G401.6 (cell line): ENCODE data around the gene TMPRSS12.
"Not testable (repeated sequence)": the region's sequence is repeated elsewhere in the genome, so short reads cannot be mapped to it uniquely, and the experiment has no call there.

Source experiments
- FAIRE-seq: peaks from 2 replicates; lab custom pipeline; 2012; peaks lifted over from hg19 to GRCh38; lab: Jason Lieb, UNC

Gene TMPRSS12

GRCh38 chr12:50859621-50860310 is 17.0 kb downstream of the TMPRSS12 start:
- FAIRE-seq = no peak

GRCh38 chr12:50862316-50862715 is 19.6 kb downstream of the TMPRSS12 start:
- FAIRE-seq = no peak

GRCh38 chr12:50865266-50865665 is 22.5 kb downstream of the TMPRSS12 start:
- FAIRE-seq = no peak

DNA sequence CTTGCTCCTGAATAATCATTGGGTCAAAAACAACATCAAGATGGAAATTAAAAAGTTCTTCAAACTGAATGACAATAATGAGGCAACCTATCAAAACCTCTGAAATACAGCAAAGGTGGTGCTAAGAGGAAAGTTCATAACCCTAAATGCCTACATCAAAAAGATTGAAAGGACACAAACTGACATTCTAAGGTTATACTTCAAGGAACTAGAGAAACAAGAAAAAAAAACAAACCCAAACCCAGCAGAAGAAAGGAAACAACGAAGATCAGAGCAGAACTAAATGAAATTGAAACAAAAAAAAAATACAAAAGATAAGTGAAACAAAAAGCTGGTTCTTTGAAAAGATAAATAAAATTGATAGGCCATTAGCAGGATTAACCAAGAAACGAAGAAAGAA is 26.2 kb downstream of the TMPRSS12 start:
- FAIRE-seq = not testable (repeated sequence)

- peak; percentile 53 for FAIRE-seq
Measured at GRCh38 chr12:50882563-50882962, 39.8 kb downstream of the TMPRSS12 start.

DNA sequence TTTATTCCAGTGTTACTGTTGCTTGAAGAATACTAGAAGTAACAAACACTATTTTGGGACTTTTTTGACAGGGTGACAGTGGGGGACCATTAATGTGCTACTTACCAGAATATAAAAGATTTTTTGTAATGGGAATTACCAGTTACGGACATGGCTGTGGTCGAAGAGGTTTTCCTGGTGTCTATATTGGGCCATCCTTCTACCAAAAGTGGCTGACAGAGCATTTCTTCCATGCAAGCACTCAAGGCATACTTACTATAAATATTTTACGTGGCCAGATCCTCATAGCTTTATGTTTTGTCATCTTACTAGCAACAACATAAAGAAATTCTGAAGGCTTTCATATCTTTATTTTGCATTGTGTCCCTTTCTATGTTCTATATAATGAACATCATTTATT is 44.5 kb downstream of the TMPRSS12 start:
- no peak for FAIRE-seq

DNA sequence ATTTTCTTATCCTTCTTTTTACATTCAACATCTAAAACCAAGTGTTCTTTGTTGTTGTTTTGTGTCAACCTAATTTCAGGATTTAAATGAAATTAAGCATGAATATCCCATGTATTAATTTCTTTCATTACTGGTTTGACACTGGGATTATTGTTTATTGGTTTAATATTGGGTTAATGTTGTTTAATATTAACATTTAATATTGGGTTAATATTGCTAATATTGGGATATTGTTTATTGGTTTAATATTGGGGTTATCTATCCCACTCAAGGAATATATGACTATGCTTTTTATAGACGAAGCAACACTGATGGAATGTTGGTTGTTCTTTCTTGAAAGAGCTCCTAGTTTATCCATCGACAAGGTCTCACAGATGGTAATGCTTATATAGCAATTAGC is 45.9 kb downstream of the TMPRSS12 start:
- peak; percentile 15 for FAIRE-seq

DNA sequence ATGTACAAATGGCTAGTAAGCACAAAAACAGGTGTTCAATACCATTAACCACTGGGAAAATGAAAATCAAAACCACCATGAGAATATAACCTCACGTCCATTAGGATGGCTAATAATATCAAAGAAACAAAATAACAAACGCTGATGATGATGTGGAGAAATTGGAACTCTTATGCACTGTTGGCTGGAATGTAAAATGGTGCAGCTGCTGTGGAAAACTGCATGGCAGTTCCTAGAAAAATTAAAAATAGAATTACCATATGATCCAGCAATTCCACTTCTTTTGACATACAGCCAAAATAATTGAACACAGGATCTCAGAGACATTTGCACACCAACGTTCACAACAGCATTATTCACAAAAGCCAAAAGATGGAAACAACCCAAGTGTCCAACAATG is 51.5 kb downstream of the TMPRSS12 start:
- no peak for FAIRE-seq

- no peak for FAIRE-seq
Measured at GRCh38 chr12:50901685-50902113, 59.0 kb downstream of the TMPRSS12 start.

DNA sequence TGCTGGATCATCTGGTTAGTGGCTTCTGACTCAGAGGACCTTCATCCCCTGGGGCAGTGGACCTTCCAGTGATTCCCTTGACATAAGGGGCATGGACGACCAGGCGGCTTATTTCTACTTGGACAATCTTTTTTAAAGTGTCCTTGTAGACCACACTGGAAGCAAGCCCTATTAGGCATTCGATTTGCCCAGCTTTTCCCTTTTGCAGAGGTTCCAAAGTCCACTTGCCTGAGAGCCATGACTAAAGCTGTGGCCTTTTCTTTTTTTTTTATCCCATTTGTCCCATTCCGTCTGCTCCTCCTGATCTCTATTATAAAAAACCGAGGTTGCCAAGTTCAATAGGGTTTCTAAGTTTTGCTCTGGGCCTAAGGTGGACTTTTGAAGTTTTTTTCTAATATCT is 65.8 kb downstream of the TMPRSS12 start:
- not testable (repeated sequence) for FAIRE-seq

DNA sequence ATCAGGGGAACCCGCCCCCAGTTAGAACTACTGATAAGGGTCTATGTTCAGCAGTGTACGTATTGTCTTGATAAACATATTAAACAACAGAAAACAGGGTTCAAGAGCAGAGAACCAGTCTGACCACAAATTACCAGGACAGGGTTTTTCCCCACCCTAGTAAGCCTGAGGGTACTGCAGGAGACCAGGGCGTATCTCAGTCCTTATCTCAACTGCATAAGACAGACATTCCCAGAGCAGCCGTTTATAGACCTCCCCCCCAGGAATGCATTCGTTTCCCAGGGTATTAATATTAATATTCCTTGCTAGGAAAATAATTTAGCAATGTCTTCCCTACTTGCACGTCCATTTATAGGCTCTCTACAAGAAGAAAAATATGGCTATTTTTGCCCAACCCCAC is 69.6 kb downstream of the TMPRSS12 start:
- FAIRE-seq = not testable (repeated sequence)

GRCh38 chr12:50913224-50913623 is 70.5 kb downstream of the TMPRSS12 start:
- no peak for FAIRE-seq

DNA sequence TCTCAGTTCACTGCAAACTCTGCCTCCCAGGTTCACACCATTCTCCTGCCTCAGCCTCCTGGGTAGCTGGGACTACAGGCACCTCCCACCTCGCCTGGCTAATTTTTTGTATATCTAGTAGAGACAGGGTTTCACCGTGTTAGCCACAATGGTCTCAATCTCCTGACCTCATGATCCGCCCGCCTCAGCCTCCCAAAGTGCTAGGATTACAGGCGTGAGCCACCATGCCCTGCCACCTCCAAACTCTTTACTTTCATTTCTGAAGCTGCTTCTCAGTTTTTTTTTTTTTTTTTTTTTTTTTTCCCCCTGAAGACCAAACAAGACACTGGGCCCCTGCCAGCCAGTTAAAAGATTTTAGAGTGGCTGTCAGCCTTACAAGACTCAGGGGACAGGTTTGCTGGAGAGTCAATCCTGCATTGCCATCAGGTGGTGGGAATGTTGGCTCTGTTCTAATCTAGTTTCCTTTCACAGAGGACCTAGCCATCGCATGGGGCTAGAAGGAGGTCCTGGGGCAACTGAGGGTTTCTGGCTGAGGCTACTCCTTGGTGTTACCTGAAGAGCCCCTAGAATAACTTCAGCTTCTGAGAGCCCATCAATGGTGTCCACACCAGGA is 72.3 kb downstream of the TMPRSS12 start:
- no peak for FAIRE-seq

GRCh38 chr12:50916292-50916691 is 73.6 kb downstream of the TMPRSS12 start:
- no peak for FAIRE-seq

DNA sequence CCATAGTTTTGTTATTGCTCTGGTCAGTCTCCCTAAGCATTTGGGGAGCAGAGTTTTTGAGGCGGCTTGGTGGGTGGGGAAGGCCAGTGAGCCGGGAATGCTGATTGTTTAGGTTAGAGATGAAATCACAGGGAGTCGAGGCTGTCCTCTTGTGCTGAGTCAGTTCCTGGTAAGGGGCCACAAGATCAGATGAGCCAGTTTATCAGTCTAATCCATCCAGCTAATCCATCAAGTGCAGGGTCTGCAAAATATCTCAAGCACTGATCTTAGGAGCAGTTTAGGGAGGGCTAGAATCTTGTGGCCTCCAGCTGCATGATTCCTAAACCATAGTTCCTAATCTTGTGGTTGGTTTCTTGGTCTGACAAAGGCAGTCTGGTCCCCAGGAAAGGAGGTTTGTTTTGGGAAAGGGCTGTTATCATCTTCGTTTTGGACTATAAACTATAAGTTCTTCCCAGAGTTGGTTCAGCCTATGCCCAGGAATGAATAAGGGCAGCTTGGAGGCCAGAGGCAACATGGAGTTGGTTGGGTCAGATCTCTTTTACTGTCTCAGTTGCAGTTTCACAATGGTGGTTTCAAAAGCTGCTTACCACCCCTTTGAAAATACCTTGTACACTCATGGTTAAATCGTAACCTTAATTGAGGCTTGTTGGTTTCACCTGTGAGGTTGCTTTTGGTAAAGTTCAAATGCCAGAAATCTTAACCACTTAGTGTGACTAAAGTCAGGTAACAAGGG is 76.0 kb downstream of the TMPRSS12 start:
- no peak for FAIRE-seq

GRCh38 chr12:50922820-50923219 is 80.1 kb downstream of the TMPRSS12 start:
- FAIRE-seq = no peak

DNA sequence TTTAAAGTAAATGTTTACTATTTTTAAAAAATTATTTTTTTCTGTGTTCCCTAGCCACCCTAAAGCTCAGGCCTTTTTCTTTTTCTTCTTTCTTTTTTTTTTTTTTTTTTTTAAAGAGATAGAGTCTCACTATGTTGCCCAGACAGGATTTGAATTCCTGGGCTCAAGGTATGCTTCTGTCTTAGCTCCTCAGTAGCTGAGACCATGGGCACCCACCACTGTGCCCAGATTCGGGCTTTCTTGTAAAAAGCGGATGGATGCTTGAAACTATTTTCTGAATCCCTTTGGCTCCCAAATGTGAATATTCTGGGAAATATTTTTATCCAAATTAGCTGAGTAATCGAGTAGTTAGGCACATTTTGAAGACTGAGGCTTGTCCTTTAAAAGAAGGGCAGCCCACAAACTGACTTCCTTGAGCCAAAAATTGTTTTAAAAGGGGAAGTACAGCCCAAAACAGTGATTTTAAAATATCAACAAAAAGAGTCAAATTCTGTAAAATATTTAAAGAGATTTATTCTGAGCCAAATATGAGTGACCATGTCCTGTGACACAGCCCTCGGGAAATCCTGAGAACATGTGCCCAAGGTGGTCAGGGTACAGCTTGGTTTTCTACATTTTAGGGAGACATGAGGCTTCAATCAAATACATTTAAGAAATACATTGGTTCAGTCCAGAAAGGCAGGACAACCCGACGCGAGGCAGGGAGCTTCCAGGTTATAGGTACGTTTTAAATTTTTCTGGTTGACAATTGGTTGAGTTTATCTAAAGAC is 80.8 kb downstream of the TMPRSS12 start:
- FAIRE-seq = no peak

GRCh38 chr12:50924131-50924438 is 81.4 kb downstream of the TMPRSS12 start:
- no peak for FAIRE-seq

- FAIRE-seq = no peak
Measured at GRCh38 chr12:50924439-50925341, 82.0 kb downstream of the TMPRSS12 start.

- no peak for FAIRE-seq
Measured at GRCh38 chr12:50925342-50925651, 82.6 kb downstream of the TMPRSS12 start.

DNA sequence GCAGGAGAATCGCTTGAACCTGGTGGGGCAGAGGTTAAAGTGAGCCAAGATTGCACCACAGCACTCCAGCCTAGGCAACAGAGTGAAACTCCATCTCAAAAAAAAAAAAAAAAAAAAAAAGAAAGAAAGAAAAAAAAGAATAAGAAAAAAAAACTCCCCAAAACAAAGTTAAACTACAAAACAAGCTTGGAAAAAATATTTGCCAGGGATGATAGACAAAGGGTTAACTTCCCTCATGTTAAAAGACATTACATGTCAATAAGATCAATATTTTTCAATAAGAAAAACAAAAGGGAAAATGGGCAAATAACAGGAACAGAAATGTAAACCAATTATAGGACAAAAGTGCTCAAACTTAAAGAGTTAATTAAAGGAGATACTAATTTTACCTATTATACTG is 83.2 kb downstream of the TMPRSS12 start:
- no peak for FAIRE-seq

DNA sequence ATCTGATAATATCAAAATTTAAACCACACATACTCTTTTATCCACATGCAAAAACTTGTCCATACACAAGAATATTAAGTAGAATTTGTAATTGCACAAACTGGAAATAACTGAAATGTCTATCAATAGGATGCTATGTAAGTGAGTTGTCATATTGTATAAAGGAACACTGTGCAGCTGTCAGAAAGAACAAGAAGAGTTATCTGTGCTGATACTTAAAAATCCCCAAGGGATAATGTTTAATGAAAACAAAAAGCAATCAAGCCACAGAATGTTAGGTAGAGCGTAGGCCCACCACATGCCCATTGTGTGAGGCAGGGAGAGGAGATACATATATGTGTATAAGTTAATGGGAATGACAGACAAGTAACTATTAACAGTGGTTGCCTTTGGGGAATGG is 83.7 kb downstream of the TMPRSS12 start:
- FAIRE-seq = no peak
